ENCODE measurements around the gene CDKN2C.
"Not testable (repeated sequence)": the region's sequence is repeated elsewhere in the genome, so short reads cannot be mapped to it uniquely, and the experiment has no call there.

DNA sequence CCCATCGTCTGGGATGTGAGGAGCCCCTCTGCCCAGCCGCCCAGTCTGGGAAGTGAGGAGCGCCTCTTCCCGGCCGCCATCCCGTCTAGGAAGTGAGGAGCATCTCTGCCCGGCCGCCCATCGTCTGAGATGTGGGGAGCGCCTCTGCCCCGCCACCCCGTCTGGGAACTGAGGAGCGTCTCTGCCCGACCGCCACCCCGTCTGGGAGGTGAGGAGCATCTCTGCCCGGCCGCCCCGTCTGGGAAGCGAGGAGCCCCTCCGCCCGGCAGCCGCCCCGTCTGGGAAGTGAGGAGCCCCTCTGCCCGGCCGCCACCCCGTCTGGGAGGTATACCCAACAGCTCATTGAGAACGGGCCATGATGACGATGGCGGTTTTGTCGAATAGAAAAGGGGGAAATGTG lies 17.5 kb upstream of the CDKN2C start:
- TF ChIP-seq CTCF, POLR2A (IDR thresholded peaks at IDR 0.05): not testable (repeated sequence)
